ENCODE results near the gene GALT.

DNA sequence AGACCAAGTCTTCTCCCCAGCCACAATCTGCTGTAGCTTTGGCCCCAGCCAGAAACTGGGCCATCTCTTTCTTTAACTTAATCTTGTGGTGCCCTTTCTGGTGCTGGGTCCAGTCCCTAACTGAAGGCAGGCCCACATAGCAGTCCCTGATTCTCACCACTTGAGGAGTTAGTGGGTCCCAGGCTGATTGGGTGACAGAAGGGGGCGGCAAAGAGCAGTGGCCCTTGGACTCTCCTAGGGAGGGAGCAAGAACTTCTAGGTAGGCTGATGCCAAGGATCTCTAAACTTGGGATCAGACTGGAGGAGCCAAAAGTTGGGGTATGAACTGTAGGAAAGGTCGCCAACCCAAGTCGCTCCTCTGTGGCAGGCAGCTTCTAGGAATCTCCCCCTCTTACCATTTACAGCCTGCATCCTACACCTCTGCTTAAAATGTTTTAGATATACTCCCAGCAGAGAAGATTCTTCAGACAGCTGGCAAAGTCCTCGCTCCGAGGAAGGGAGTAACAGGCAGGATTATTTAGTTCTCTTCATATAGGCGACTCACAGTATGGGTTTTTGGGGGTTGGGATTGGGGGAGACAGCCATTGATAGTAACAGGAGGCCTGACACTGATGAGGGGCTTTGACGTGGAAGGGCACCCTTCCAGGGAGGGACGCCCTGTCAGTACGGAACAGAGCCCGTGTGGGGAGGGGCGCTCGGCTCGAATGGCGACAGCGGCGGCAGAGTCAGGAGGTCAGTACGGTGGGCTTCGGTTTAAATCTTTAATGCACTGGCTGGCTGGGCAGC, 18.0 kb downstream of the GALT start:
- no peak for TF ChIP-seq POLR2A (IDR thresholded peaks at IDR 0.05)
- TF ChIP-seq, protein P1, sequence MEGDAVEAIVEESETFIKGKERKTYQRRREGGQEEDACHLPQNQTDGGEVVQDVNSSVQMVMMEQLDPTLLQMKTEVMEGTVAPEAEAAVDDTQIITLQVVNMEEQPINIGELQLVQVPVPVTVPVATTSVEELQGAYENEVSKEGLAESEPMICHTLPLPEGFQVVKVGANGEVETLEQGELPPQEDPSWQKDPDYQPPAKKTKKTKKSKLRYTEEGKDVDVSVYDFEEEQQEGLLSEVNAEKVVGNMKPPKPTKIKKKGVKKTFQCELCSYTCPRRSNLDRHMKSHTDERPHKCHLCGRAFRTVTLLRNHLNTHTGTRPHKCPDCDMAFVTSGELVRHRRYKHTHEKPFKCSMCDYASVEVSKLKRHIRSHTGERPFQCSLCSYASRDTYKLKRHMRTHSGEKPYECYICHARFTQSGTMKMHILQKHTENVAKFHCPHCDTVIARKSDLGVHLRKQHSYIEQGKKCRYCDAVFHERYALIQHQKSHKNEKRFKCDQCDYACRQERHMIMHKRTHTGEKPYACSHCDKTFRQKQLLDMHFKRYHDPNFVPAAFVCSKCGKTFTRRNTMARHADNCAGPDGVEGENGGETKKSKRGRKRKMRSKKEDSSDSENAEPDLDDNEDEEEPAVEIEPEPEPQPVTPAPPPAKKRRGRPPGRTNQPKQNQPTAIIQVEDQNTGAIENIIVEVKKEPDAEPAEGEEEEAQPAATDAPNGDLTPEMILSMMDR (IDR thresholded peaks at IDR 0.05) = peak; percentile 36 to 62 (median 58)
- no peak for TF ChIP-seq EP300 (IDR thresholded peaks at IDR 0.05)
